GM12878 (cell line): ENCODE data around the gene TSEN34. TPM values are rescaled to one million over a fixed set of nuclear protein-coding genes. Genes with fewer than 3 reads are reported as not detected.
A peak's percentile ranks its signal among the peaks of the same experiment; 100 is the strongest.

Experiments used
- BACH1 ChIP-seq: fragments of 450-650 bp; IDR thresholded peaks from 2 replicates; pipeline ENCODE4 v1.6.1; 2017; ENCODE audit warnings: mild to moderate bottlenecking, borderline replicate concordance
- BCL11A ChIP-seq: IDR thresholded peaks from 2 replicates; pipeline ENCODE4 v1.6.1; 2011; ENCODE audit warnings: low read depth, low read length
- BCL3 ChIP-seq: IDR thresholded peaks from 2 replicates; pipeline ENCODE4 v1.6.1; 2011; ENCODE audit warnings: borderline replicate concordance, low read depth, mild to moderate bottlenecking, moderate library complexity, low read length; ENCODE audit not compliant: insufficient read depth, poor library complexity, severe bottlenecking
- CHD1 ChIP-seq: IDR thresholded peaks from 2 replicates; pipeline ENCODE4 v1.6.1; 2012; ENCODE audit warnings: low read depth, low read length, improper control_type of control experiment
- CREM ChIP-seq: IDR thresholded peaks from 2 replicates; pipeline ENCODE4 v1.6.1; 2014; ENCODE audit warnings: antibody characterized with exemption, low read depth
- EED ChIP-seq: sonication (generic); IDR thresholded peaks from 2 replicates; pipeline ENCODE4 v1.6.1; 2016; ENCODE audit warnings: antibody characterized with exemption, low read depth
- EGR1 ChIP-seq, 2 experiments: IDR thresholded peaks; 1 replicate in 1 of 2; 2 replicates in 1 of 2; pipeline ENCODE4 v1.6.1; 2011 to 2012; ENCODE audit warnings: low read depth in 2 of 2, low read length in 2 of 2, borderline replicate concordance in 1 of 2, mild to moderate bottlenecking in 1 of 2, moderate library complexity in 1 of 2
- LARP7 ChIP-seq: fragments of 450-650 bp; IDR thresholded peaks from 2 replicates; pipeline ENCODE4 v1.6.1; 2017; ENCODE audit warnings: mild to moderate bottlenecking
- MEF2B ChIP-seq: fragments of 450-650 bp; IDR thresholded peaks from 2 replicates; pipeline ENCODE4 v1.6.1; 2018; ENCODE audit warnings: mild to moderate bottlenecking, moderate library complexity; ENCODE audit not compliant: partially characterized antibody, poor library complexity, severe bottlenecking
- NFIC ChIP-seq: IDR thresholded peaks from 2 replicates; pipeline ENCODE4 v1.6.1; 2012; ENCODE audit warnings: low read depth, mild to moderate bottlenecking, inconsistent platforms, low read length, moderate library complexity
- NFXL1 ChIP-seq: fragments of 450-650 bp; IDR thresholded peaks from 2 replicates; pipeline ENCODE4 v1.6.1; 2017; ENCODE audit warnings: antibody characterized with exemption, mild to moderate bottlenecking, borderline replicate concordance
- NKRF ChIP-seq: fragments of 450-650 bp; conservative IDR thresholded peaks from 2 replicates; pipeline ENCODE4 v1.6.1; 2017; ENCODE audit warnings: mild to moderate bottlenecking, moderate library complexity
- PAX8 ChIP-seq: fragments of 450-650 bp; IDR thresholded peaks from 2 replicates; pipeline ENCODE4 v1.6.1; 2017; ENCODE audit warnings: mild to moderate bottlenecking, moderate library complexity
- POU2F2 ChIP-seq: IDR thresholded peaks from 3 replicates; pipeline ENCODE4 v1.6.1; 2011; ENCODE audit warnings: low read depth, mild to moderate bottlenecking, low read length, borderline replicate concordance
- RELA ChIP-seq: fragments of 450-650 bp; IDR thresholded peaks from 2 replicates; pipeline ENCODE4 v1.8.0; 2014; ENCODE audit warnings: borderline replicate concordance; ENCODE audit not compliant: partially characterized antibody
- REST ChIP-seq: IDR thresholded peaks from 2 replicates; pipeline ENCODE4 v1.6.1; 2012; ENCODE audit warnings: mild to moderate bottlenecking, low read depth, low read length
- SIN3A ChIP-seq: IDR thresholded peaks from 2 replicates; pipeline ENCODE4 v1.6.1; 2012; ENCODE audit warnings: low read depth, low read length, improper control_type of control experiment
- SIX5 ChIP-seq: IDR thresholded peaks from 2 replicates; pipeline ENCODE4 v1.6.1; 2011; ENCODE audit warnings: mild to moderate bottlenecking, low read depth, low read length, moderate library complexity; ENCODE audit not compliant: severe bottlenecking
- SMARCA5 ChIP-seq: fragments of 450-650 bp; IDR thresholded peaks from 2 replicates; pipeline ENCODE4 v1.6.1; 2017; ENCODE audit warnings: mild to moderate bottlenecking
- TAF1 ChIP-seq: IDR thresholded peaks from 2 replicates; pipeline ENCODE4 v1.6.1; 2011; ENCODE audit warnings: mild to moderate bottlenecking, low read depth, low read length, borderline replicate concordance
- TCF12 ChIP-seq: IDR thresholded peaks from 2 replicates; pipeline ENCODE4 v1.6.1; 2011; ENCODE audit warnings: low read depth, mild to moderate bottlenecking, low read length
- WRNIP1 ChIP-seq: IDR thresholded peaks from 2 replicates; pipeline ENCODE4 v1.6.1; 2011; ENCODE audit warnings: low read depth, low read length, improper control_type of control experiment, borderline replicate concordance
- ZZZ3 ChIP-seq: IDR thresholded peaks from 2 replicates; pipeline ENCODE4 v1.6.1; 2011; ENCODE audit warnings: low read depth; ENCODE audit not compliant: control insufficient read depth, insufficient read length
- polyA plus RNA-seq, 11 experiments: library from polyadenylated mRNA; depleted of rRNA in 4 of 11; unstranded in 6 of 11; stranded (reverse) in 5 of 11; fragments of >200 nt; fragmentation: Nextera tagmentation in 4 of 11; fragmentation: Illumina TruSeq in 1 of 11; extraction: Ambion mirVana in 4 of 11; extraction: Trizol in 1 of 11; gene quantifications; 1 replicate in 1 of 11; 2 replicates in 10 of 11; pipeline versions ENCODE4 v1.2.1 to v1.2.3, GENCODE V29; 2011 to 2016; ENCODE audit warnings: inconsistent platforms in 2 of 11, missing spikeins in 2 of 11, low read depth in 1 of 11
- total RNA-seq, 4 experiments: library from RNA; depleted of rRNA in 3 of 4; stranded (reverse); fragments of >200 nt in 3 of 4; fragmentation: Illumina TruSeq in 1 of 4; extraction: Trizol in 1 of 4; gene quantifications; 2 replicates each; pipeline versions ENCODE4 v1.2.1 to v1.2.3, GENCODE V29; 2013 to 2021
- TF ChIP-seq, protein P1 (sequence below): fragments of 450-650 bp; IDR thresholded peaks from 2 replicates; pipeline ENCODE4 v1.6.1; 2014; ENCODE audit warnings: mild to moderate bottlenecking

The TSEN34 gene
- total and polyA plus RNA-seq, 10 of the 15 experiments (the other 5 are each of a cell fraction or from before 2014, with no cell fraction given), result 1.0 to 35.9 (median 16.8) TPM

- TF ChIP-seq REST (no peak), EGR1 (IDR thresholded peaks at IDR 0.05; ENCODE audit: borderline replicate concordance in 1 of 2, low read depth in 2 of 2, low read length in 2 of 2) (peak in 1 of 2 experiments; percentile 95; a peak in 2 of 3 replicates), TAF1 (0 out of 2 replicates have a peak, but pooled peaks have one; percentile 13), BACH1 (peak; percentile 90), CREM (0 out of 2 replicates have a peak, but pooled peaks have one; percentile 4), BCL11A (no peak), SIN3A (peak; percentile 75), NKRF (peak; percentile 89), ZZZ3 (no peak), NFIC (no peak), MEF2B (no peak), WRNIP1 (no peak), PAX8 (no peak), LARP7 (peak; percentile 98), RELA (peak; percentile 51), TCF12 (no peak), NFXL1 (no peak), CHD1 (no peak), POU2F2 (no peak), BCL3 (peak; percentile 54), EED (no peak), SIX5 (no peak), SMARCA5 (peak; percentile 93)
- TF ChIP-seq, protein P1, sequence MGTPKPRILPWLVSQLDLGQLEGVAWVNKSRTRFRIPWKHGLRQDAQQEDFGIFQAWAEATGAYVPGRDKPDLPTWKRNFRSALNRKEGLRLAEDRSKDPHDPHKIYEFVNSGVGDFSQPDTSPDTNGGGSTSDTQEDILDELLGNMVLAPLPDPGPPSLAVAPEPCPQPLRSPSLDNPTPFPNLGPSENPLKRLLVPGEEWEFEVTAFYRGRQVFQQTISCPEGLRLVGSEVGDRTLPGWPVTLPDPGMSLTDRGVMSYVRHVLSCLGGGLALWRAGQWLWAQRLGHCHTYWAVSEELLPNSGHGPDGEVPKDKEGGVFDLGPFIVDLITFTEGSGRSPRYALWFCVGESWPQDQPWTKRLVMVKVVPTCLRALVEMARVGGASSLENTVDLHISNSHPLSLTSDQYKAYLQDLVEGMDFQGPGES, result no peak
Measured at GRCh38 chr19:54189145-54189734, 1.9 kb upstream of the TSEN34 start, which contains the start of gene MBOAT7 (continued).
